Measurements from ENCODE around the gene DLX1.
"Not testable (repeated sequence)": the region's sequence is repeated elsewhere in the genome, so short reads cannot be mapped to it uniquely, and the experiment has no call there.

The DLX1 gene

DNA sequence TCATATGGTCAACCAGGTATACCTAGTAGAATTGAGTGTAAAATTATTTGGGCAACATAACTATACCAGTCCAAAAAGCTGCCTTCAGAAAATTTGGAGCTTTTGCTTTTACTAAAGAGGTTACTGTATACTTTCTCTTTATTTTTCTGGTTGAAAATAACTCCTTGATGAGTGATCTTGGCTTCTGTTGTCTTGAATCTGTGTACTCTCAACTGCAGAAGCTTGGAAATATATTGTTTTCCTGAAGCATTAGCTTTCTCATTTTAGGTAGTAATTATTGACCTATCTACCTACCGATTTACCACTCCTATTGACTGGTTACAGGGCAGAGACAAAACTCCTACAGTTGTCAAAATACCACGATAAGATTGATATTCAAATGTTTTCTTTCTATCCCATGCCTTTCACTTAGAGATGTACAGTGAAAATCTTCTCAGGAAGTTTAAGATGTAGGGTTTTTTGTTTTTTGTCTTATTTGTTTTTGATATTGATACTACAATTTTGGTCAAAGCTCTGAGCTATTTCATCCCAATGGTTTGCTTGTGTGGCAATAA, 35.7 kb upstream of the DLX1 start:
- Histone ChIP-seq H3K4me3 (ENCODE audit: low read length) (no peak overlapping the region), H3K36me3 (ENCODE audit: insufficient read depth, low read length) (no peaks in the 10 kb centered on the region), H3K9me3 (ENCODE audit: insufficient read depth, low read depth, low read length) (no peaks in the 10 kb centered on the region), H3K4me1 (ENCODE audit: insufficient read depth, low read length) (peaks cover 12% of the 10 kb centered on the region), H3K27ac (ENCODE audit: low read depth, low read length) (no peak overlapping the region), H3K9ac (ENCODE audit: low read depth, low read length) (no peak overlapping the region), H3K27me3 (ENCODE audit: insufficient read depth, low read length) (no peaks in the 10 kb centered on the region)
- 85% methylated on average over 2 of the region's 2 CpGs for WGBS

DNA sequence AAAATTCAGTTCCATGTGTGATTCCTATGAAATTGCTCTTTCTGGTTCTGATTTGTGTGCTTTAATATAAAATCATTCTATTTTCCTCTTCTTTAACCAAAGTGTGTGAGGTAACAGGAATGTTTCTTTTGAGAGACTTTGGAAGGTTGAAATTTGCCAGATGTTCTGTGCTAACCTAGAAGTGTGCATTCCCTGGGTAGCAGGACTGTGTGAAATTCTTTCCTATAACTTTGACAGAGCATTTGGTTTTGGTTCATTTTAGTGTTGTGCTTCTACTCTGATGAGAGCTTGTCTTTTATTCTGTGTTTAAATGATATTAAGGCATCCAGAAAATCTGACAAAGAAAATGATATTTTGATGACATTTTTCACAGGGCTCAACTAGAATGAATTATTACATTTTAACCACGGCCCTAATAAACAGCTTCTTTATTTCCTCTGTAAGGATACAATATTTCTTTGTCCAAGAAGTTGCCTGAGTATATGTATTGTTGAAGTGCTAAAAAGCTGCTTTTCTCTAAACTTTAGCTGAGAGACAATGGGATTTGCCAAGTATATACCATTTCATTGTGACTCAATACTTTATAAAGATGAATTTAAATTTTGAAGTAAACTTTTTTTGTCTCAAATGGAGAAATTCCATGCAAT, 34.7 kb upstream of the DLX1 start:
- WGBS, result no CpG with 5 or more reads among the region's 1 CpG
- H3K36me3 ChIP-seq (ENCODE audit: insufficient read depth, low read length), result no peaks in the 10 kb centered on the region
- no peak overlapping the region for H3K27ac ChIP-seq (ENCODE audit: low read depth, low read length)
- H3K4me3 ChIP-seq (ENCODE audit: low read length), result no peak overlapping the region
- H3K27me3 ChIP-seq (ENCODE audit: insufficient read depth, low read length), result no peaks in the 10 kb centered on the region
- H3K9ac ChIP-seq (ENCODE audit: low read depth, low read length), result no peak overlapping the region
- H3K9me3 ChIP-seq (ENCODE audit: insufficient read depth, low read depth, low read length), result no peaks in the 10 kb centered on the region
- peaks cover 12% of the 10 kb centered on the region for H3K4me1 ChIP-seq (ENCODE audit: insufficient read depth, low read length)

DNA sequence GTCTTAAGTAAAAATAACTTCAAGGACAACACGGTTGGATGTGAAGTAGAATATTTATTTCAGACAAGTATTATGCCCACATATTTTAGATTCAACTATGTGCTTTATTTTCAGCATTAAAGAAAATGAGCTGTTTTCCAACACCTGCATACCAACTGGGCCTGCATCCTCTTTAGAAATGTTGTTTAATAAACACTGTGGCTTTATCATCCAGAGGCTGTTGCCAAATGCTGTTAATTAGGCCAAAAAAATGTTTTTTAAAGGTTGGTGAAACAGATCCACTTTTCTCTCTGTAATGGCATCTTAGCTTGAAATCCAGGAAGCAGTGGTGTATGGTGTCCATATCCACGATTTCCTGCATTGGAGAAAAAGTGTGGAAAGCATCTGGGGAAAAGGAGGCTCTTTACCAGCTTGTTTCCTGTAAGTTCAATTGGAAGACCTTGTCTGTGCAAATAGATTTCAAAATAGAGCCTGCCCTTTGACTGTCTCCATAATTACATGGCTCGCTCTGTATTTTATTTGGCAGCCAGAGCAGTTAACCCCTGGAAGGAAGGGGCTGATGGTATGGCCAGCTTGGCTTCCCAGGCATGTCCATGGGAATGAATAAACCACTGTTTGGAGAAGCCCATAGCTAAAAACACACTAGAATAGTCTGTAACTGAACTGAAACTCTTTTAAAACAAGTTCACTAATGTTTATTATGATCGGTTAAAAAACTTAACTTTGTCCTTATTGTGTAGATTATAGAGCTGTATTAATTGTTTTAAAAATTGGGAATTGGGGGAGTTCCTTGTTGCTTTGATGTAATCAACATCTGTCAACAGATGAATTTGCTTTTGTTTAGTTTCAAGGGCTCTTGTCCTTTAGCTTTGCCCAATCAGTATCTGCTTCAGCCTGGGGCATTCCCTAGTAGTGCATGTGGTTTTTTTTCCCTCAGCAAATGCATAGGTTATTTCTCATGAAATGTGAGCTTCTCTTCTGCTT, 33.0 kb upstream of the DLX1 start:
- H3K4me3 ChIP-seq (ENCODE audit: low read length), result no peak overlapping the region
- H3K4me1 ChIP-seq (ENCODE audit: insufficient read depth, low read length), result peaks cover 12% of the 10 kb centered on the region
- H3K27ac ChIP-seq (ENCODE audit: low read depth, low read length), result no peak overlapping the region
- no peaks in the 10 kb centered on the region for H3K36me3 ChIP-seq (ENCODE audit: insufficient read depth, low read length)
- WGBS, result 86% methylated on average over 4 of the region's 4 CpGs
- no peak overlapping the region for H3K9ac ChIP-seq (ENCODE audit: low read depth, low read length)
- H3K9me3 ChIP-seq (ENCODE audit: insufficient read depth, low read depth, low read length), result no peaks in the 10 kb centered on the region
- H3K27me3 ChIP-seq (ENCODE audit: insufficient read depth, low read length), result no peaks in the 10 kb centered on the region

DNA sequence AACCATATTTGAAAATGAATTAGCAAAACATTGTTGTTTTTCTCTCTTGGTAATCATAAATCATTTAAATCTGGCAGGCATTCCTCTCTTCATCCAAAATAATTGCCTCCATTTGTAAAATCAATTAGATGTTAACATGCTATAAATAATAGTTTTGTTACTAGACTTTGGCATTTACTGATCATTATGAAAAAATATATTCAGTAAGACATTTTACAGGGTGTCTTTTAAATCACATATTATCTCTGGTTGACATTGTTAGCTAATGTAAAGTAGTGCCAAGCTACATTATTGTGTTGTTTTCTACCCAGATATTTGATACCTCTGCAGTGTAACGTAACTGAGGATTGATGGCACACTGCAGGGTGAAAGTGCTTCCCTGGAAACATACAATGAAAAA, 31.8 kb upstream of the DLX1 start:
- WGBS, result 92% methylated on average over 1 of the region's 1 CpG
- peaks cover 12% of the 10 kb centered on the region for H3K4me1 ChIP-seq (ENCODE audit: insufficient read depth, low read length)

DNA sequence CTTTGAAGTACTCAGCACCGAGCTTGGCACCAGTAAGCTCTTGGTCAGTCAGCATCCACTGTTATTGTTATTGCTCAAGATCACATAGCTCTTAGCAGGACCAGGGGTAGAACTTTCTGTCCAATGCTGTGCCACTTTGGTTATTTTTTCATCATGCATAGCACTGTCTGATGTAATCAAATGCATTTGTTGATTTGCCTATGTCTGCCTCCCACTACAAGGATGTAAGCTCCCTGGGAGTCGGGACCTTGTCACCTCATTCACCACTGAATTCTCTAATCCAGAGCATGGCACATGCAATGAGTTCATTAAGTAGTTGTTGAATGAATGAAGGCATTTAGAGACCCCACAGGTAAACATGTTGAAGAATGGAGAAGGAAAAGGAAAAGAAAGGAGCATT, 29.0 kb upstream of the DLX1 start:
- 93% methylated on average over 2 of the region's 2 CpGs for WGBS
- H3K9me3 ChIP-seq (ENCODE audit: insufficient read depth, low read depth, low read length), result no peaks in the 10 kb centered on the region
- H3K27ac ChIP-seq (ENCODE audit: low read depth, low read length), result no peak overlapping the region
- no peaks in the 10 kb centered on the region for H3K27me3 ChIP-seq (ENCODE audit: insufficient read depth, low read length)
- no peak overlapping the region for H3K9ac ChIP-seq (ENCODE audit: low read depth, low read length)
- H3K4me1 ChIP-seq (ENCODE audit: insufficient read depth, low read length), result peaks cover 12% of the 10 kb centered on the region; the same call in 1 of the 2 replicates
- H3K36me3 ChIP-seq (ENCODE audit: insufficient read depth, low read length), result no peaks in the 10 kb centered on the region
- no peak overlapping the region for H3K4me3 ChIP-seq (ENCODE audit: low read length)

More for the DNA sequence above, 31.8 kb upstream of the DLX1 start:
- no peaks in the 10 kb centered on the region for H3K27me3 ChIP-seq (ENCODE audit: insufficient read depth, low read length)
- H3K9me3 ChIP-seq (ENCODE audit: insufficient read depth, low read depth, low read length), result no peaks in the 10 kb centered on the region
- no peak overlapping the region for H3K27ac ChIP-seq (ENCODE audit: low read depth, low read length)
- H3K9ac ChIP-seq (ENCODE audit: low read depth, low read length), result no peak overlapping the region
- no peaks in the 10 kb centered on the region for H3K36me3 ChIP-seq (ENCODE audit: insufficient read depth, low read length)
- no peak overlapping the region for H3K4me3 ChIP-seq (ENCODE audit: low read length)

DNA sequence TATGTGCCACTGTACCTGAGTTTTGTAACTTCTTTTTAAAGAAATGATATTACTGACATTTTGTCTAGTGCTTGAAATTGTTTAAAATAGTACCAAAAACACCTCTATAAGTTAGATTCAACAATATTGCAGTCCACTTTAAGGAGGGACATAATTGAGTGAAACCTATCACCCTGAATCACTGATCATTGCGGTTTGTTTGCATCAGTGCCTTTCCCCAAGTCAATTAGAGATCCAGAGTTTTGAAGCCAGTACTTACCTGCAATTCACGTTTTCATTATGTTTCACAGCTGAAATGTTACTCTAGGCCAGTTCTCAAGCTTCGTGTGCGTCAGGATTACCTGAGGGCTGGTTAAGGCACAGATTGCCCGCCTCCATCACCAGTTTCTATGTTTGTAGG, 26.6 kb upstream of the DLX1 start:
- WGBS, result 93% methylated on average over 5 of the region's 5 CpGs
- no peaks in the 10 kb centered on the region for H3K9me3 ChIP-seq (ENCODE audit: insufficient read depth, low read depth, low read length)
- H3K9ac ChIP-seq (ENCODE audit: low read depth, low read length), result no peak overlapping the region
- no peaks in the 10 kb centered on the region for H3K4me1 ChIP-seq (ENCODE audit: insufficient read depth, low read length)
- no peak overlapping the region for H3K27ac ChIP-seq (ENCODE audit: low read depth, low read length)
- no peaks in the 10 kb centered on the region for H3K36me3 ChIP-seq (ENCODE audit: insufficient read depth, low read length)
- H3K4me3 ChIP-seq (ENCODE audit: low read length), result no peak overlapping the region
- no peaks in the 10 kb centered on the region for H3K27me3 ChIP-seq (ENCODE audit: insufficient read depth, low read length)

DNA sequence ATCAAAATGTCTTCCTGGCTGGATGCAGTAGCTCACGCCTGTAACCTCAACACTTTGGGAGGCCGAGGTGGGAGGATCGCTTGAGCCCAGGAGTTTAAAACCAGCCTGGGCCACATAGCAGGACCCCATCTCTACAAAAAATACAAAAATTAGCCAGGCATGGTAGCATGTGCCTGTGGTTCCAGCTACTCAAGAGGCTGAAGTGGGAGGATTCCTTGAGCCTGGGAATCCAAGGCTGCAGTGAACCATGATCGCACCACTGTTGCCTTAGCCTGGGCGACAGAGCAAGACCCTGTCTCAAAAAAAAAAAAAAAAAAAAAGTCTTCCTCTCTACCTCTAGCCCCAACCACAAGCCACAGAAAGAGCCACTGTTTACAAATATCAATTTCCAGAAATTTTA, 25.2 kb upstream of the DLX1 start:
- whole genome bisulfite sequencing, result 97% methylated on average over 5 of the region's 5 CpGs
- H3K36me3 ChIP-seq (ENCODE audit: insufficient read depth, low read length); H3K27ac ChIP-seq (ENCODE audit: low read depth, low read length); H3K4me1 ChIP-seq (ENCODE audit: insufficient read depth, low read length); H3K9ac ChIP-seq (ENCODE audit: low read depth, low read length); H3K4me3 ChIP-seq (ENCODE audit: low read length); H3K27me3 ChIP-seq (ENCODE audit: insufficient read depth, low read length); H3K9me3 ChIP-seq (ENCODE audit: insufficient read depth, low read depth, low read length): not testable (repeated sequence)

- Histone ChIP-seq H3K9me3 (ENCODE audit: insufficient read depth, low read depth, low read length) (no peaks in the 10 kb centered on the region), H3K27ac (ENCODE audit: low read depth, low read length) (no peak overlapping the region), H3K27me3 (ENCODE audit: insufficient read depth, low read length) (no peaks in the 10 kb centered on the region), H3K36me3 (ENCODE audit: insufficient read depth, low read length) (0 out of 2 replicates have a peak, but pooled peaks cover 4% of the 10 kb centered on the region), H3K4me1 (ENCODE audit: insufficient read depth, low read length) (no peaks in the 10 kb centered on the region), H3K4me3 (ENCODE audit: low read length) (no peak overlapping the region), H3K9ac (ENCODE audit: low read depth, low read length) (no peak overlapping the region)
- WGBS, result 91% methylated on average over 1 of the region's 1 CpG
Measured at GRCh38 chr2:172062402-172063004, 22.8 kb upstream of the DLX1 start.

DNA sequence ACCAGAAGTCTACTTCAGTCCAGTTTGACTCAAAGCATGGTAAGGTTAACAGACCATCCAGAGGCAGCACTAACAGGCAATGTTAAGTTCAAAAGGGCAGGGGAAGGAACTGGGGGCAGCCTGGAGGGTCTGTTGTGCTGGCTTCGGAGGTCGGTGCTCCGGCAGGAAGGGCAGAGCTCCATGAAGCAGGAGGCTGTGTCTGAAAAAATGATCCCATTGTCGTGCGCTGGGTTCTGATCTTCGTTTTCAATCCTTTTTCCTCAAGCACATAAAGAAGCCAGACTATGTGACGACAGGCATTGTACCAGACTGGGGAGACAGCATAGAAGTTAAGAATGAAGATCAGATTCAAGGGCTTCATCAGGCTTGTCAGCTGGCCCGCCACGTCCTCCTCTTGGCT, 21.9 kb upstream of the DLX1 start:
- Histone ChIP-seq H3K27me3 (ENCODE audit: insufficient read depth, low read length) (no peaks in the 10 kb centered on the region), H3K4me3 (ENCODE audit: low read length) (no peak overlapping the region), H3K27ac (ENCODE audit: low read depth, low read length) (no peak overlapping the region), H3K36me3 (ENCODE audit: insufficient read depth, low read length) (0 out of 2 replicates have a peak, but pooled peaks cover 4% of the 10 kb centered on the region), H3K9ac (ENCODE audit: low read depth, low read length) (no peak overlapping the region), H3K4me1 (ENCODE audit: insufficient read depth, low read length) (no peaks in the 10 kb centered on the region), H3K9me3 (ENCODE audit: insufficient read depth, low read depth, low read length) (no peaks in the 10 kb centered on the region)
- 95% methylated on average over 9 of the region's 9 CpGs for WGBS

- H3K27me3 ChIP-seq (ENCODE audit: insufficient read depth, low read length), result no peaks in the 10 kb centered on the region
- WGBS, result 85% methylated on average over 4 of the region's 4 CpGs
- H3K9ac ChIP-seq (ENCODE audit: low read depth, low read length), result no peak overlapping the region
- H3K36me3 ChIP-seq (ENCODE audit: insufficient read depth, low read length), result 0 out of 2 replicates have a peak, but pooled peaks cover 4% of the 10 kb centered on the region
- H3K4me1 ChIP-seq (ENCODE audit: insufficient read depth, low read length), result no peaks in the 10 kb centered on the region
- H3K4me3 ChIP-seq (ENCODE audit: low read length), result no peak overlapping the region
- H3K27ac ChIP-seq (ENCODE audit: low read depth, low read length), result no peak overlapping the region
- H3K9me3 ChIP-seq (ENCODE audit: insufficient read depth, low read depth, low read length), result no peaks in the 10 kb centered on the region
Measured at GRCh38 chr2:172065111-172065510, 20.2 kb upstream of the DLX1 start.

- Histone ChIP-seq H3K27me3 (ENCODE audit: insufficient read depth, low read length) (no peaks in the 10 kb centered on the region), H3K36me3 (ENCODE audit: insufficient read depth, low read length) (0 out of 2 replicates have a peak, but pooled peaks cover 4% of the 10 kb centered on the region), H3K4me1 (ENCODE audit: insufficient read depth, low read length) (no peaks in the 10 kb centered on the region), H3K9me3 (ENCODE audit: insufficient read depth, low read depth, low read length) (no peaks in the 10 kb centered on the region), H3K4me3 (ENCODE audit: low read length) (no peak overlapping the region), H3K9ac (ENCODE audit: low read depth, low read length) (no peak overlapping the region), H3K27ac (ENCODE audit: low read depth, low read length) (no peak overlapping the region)
- 87% methylated on average over 4 of the region's 4 CpGs for WGBS
Measured at GRCh38 chr2:172066394-172066886, 18.9 kb upstream of the DLX1 start.

Measured in HUES64 (cell line).